HL-60 (cell line): ENCODE measurements around the gene YPEL1.

Experiments used
- CTCF ChIP-seq: IDR thresholded peaks from one replicate; pipeline ENCODE4 v1.5.1; 2011; ENCODE audit warnings: low read length, control low read depth, inconsistent platforms; ENCODE audit not compliant: insufficient read depth
- GABPA ChIP-seq: IDR thresholded peaks from 2 replicates; pipeline ENCODE4 v1.6.1; 2012; ENCODE audit warnings: low read depth
- POLR2AphosphoS5 ChIP-seq: IDR thresholded peaks from 2 replicates; pipeline ENCODE4 v1.6.1; 2012; ENCODE audit warnings: low read depth
- REST ChIP-seq: IDR thresholded peaks from 2 replicates; pipeline ENCODE4 v1.6.1; 2012; ENCODE audit warnings: low read depth; ENCODE audit not compliant: insufficient replicate concordance
- SPI1 ChIP-seq: IDR thresholded peaks from 2 replicates; pipeline ENCODE4 v1.6.1; 2012; ENCODE audit warnings: low read depth, mild to moderate bottlenecking, borderline replicate concordance

GRCh38 chr22:21697880-21698279, 37.7 kb downstream of the YPEL1 start:
- TF ChIP-seq CTCF (no peak), GABPA (no peak), POLR2AphosphoS5 (no peak), REST (no peak), SPI1 (no peak)
